Measurements from ENCODE around the gene BPIFA2. TPM values are rescaled to one million over a fixed set of nuclear protein-coding genes. Genes with fewer than 3 reads are reported as not detected.

BPIFA2 gene
- total RNA-seq, 1 donor from 2014 or later: not detected

- Histone ChIP-seq H3K4me3 (no peak overlapping the region), H3K9me3 (no peaks in the 10 kb centered on the region), H3K27me3 (ENCODE audit: low read depth) (peaks cover 5% of the 10 kb centered on the region), H3K36me3 (no peaks in the 10 kb centered on the region), H3K4me1 (no peaks in the 10 kb centered on the region), H3K27ac (no peak overlapping the region)
- no peak for ATAC-seq
- no peak for DNase-seq
- TF ChIP-seq, protein P1, sequence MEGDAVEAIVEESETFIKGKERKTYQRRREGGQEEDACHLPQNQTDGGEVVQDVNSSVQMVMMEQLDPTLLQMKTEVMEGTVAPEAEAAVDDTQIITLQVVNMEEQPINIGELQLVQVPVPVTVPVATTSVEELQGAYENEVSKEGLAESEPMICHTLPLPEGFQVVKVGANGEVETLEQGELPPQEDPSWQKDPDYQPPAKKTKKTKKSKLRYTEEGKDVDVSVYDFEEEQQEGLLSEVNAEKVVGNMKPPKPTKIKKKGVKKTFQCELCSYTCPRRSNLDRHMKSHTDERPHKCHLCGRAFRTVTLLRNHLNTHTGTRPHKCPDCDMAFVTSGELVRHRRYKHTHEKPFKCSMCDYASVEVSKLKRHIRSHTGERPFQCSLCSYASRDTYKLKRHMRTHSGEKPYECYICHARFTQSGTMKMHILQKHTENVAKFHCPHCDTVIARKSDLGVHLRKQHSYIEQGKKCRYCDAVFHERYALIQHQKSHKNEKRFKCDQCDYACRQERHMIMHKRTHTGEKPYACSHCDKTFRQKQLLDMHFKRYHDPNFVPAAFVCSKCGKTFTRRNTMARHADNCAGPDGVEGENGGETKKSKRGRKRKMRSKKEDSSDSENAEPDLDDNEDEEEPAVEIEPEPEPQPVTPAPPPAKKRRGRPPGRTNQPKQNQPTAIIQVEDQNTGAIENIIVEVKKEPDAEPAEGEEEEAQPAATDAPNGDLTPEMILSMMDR (IDR thresholded peaks at IDR 0.05): no peak
- intact Hi-C loops (cut with DNase I): no loop called here
Observed at GRCh38 chr20:33199026-33199425, 31.1 kb downstream of the BPIFA2 start.

DNA sequence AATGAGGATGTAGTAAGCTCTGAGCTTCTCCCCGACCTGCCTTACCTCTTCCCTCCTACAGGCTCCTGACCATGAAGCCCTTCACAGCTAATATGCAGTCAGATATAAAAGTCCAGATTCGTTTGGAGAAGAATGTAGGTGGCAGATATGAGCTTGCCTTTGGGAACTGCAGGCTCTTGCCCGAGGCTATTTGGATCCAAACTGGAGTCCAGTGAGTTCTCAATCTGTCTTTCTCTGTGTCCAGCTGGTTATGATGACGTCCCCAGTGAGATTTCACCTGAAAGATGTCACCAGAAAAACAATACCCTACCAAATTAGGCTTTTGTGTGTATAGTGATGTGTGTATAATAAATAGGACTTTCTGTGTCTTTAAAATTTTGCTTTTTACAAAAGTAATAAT is 34.5 kb downstream of the BPIFA2 start:
- Histone ChIP-seq H3K27ac (no peak overlapping the region), H3K4me1 (no peaks in the 10 kb centered on the region), H3K4me3 (no peak overlapping the region), H3K36me3 (no peaks in the 10 kb centered on the region), H3K9me3 (no peaks in the 10 kb centered on the region), H3K27me3 (ENCODE audit: low read depth) (peaks cover 5% of the 10 kb centered on the region)
- intact Hi-C loops (cut with DNase I): no loop called here
- ATAC-seq (no peak), DNase-seq (no peak)
- TF ChIP-seq, protein P1 (IDR thresholded peaks at IDR 0.05): no peak

- H3K27me3 ChIP-seq (ENCODE audit: low read depth): peaks cover 5% of the 10 kb centered on the region
- TF ChIP-seq, protein P1 (IDR thresholded peaks at IDR 0.05): no peak
- ATAC-seq: no peak
- no peaks in the 10 kb centered on the region for H3K4me1 ChIP-seq
- H3K36me3 ChIP-seq: no peaks in the 10 kb centered on the region
- no peak overlapping the region for H3K27ac ChIP-seq
- H3K4me3 ChIP-seq: no peak overlapping the region
- no peaks in the 10 kb centered on the region for H3K9me3 ChIP-seq
- intact Hi-C loops (cut with DNase I): no loop called here
- DNase-seq: no peak
Observed at GRCh38 chr20:33203444-33203843, 35.5 kb downstream of the BPIFA2 start.

GRCh38 chr20:33209789-33210188 is 41.8 kb downstream of the BPIFA2 start:
- Histone ChIP-seq H3K4me1 (no peaks in the 10 kb centered on the region), H3K27ac (no peak overlapping the region), H3K4me3 (no peak overlapping the region), H3K27me3 (ENCODE audit: low read depth) (peaks cover 13% of the 10 kb centered on the region), H3K36me3 (no peaks in the 10 kb centered on the region), H3K9me3 (no peaks in the 10 kb centered on the region)
- intact Hi-C loops (cut with DNase I): no loop called here
- peak; percentile 78 to 82 for ATAC-seq
- peak; percentile 70 for DNase-seq
- TF ChIP-seq, protein P1 (IDR thresholded peaks at IDR 0.05): no peak

DNA sequence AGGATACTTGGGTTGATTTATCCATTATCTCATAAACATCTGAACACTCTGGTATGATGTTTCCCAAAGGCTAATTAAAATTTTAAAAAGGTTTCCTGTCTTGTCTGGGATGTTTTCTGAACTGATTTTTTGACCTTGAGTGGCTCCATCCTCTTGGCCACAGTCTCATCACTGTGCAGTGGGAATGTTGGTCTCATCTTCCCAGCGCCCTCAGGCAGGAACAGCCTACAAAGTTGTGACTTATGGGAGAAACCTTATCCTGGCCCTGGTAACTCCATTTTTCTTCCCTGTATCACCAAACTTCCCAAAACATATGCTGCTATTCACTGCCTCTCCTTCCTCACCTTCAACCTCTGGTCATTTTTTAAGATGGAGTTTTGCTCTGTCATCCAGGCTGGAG is 42.4 kb downstream of the BPIFA2 start:
- Histone ChIP-seq H3K4me3 (no peak overlapping the region), H3K36me3 (no peaks in the 10 kb centered on the region), H3K27ac (no peak overlapping the region), H3K9me3 (no peaks in the 10 kb centered on the region), H3K4me1 (no peaks in the 10 kb centered on the region), H3K27me3 (ENCODE audit: low read depth) (peaks cover 14% of the 10 kb centered on the region)
- no peak for ATAC-seq
- TF ChIP-seq, protein P1 (IDR thresholded peaks at IDR 0.05): no peak
- DNase-seq: no peak
- intact Hi-C loops (cut with DNase I): no loop called here

Data from lower lobe of right lung (tissue), 2 donors.